Epithelial cell of esophagus (primary cell): ENCODE data around the gene TMEM81.

Source experiments
- DNase-seq: peaks from one replicate; pipeline ENCODE4 v3.0.0; 2010; ENCODE audit warnings: low read depth
- H3K4me3 ChIP-seq: 2 replicates; pipeline ENCODE4 v1.5.1; 2011; ENCODE audit warnings: mild to moderate bottlenecking, low read length, control low read depth
- CTCF ChIP-seq: IDR thresholded peaks from 2 replicates; pipeline ENCODE4 v1.5.1; 2011; ENCODE audit warnings: low read depth, mild to moderate bottlenecking, low read length, control low read depth, inconsistent platforms; ENCODE audit not compliant: insufficient read depth; ENCODE audit errors: missing control alignments

TMEM81 gene

DNA sequence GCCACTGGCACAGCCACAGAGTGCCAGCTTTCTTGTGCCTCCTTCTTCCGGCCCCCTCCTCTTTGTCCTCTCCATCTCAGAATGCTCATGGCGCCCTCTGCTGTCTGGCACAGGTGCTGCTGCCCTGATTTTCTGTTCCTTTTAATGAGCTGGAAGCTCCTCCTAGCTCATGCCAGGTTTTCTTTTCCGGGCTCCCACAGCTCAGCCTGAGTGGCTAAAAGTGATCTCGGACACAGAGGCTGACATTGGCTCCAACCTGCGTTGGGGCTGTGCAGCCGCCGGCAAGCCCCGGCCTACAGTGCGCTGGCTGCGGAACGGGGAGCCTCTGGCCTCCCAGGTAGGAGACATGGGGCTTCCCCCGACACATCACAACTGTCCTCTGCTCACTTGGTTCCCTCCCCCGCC, 22.6 kb downstream of the TMEM81 start:
- no peak overlapping the region for H3K4me3 ChIP-seq
- peak; percentile 59 for DNase-seq
- peak; percentile 92 for TF ChIP-seq CTCF

GRCh38 chr1:205061227-205061626, 23.0 kb downstream of the TMEM81 start:
- no peak for TF ChIP-seq CTCF
- no peak for DNase-seq
- H3K4me3 ChIP-seq, result no peak overlapping the region

- TF ChIP-seq CTCF, result no peak
- H3K4me3 ChIP-seq, result no peak overlapping the region
- no peak for DNase-seq
Observed at GRCh38 chr1:205060746-205061145, 23.5 kb downstream of the TMEM81 start.

DNA sequence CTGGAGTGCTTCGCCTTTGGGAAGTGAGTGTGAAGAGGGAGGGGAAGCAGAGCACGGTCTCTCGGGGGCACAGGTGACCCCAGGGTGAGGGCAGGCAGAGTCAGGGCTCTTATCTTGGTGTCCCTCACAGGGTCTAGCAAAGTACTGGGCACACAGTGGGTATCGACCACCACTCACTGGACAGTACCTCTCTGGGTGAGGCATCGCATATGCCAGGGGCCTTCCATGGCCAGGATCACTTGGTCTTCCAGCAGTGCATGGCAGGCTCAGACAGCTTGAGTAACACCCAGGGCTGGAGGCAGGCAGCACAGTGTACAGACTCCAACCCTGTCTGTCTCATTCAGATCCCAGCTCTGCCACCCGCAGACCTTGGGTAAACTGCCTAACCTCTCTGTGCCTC, 24.6 kb downstream of the TMEM81 start:
- H3K4me3 ChIP-seq, result no peak overlapping the region
- TF ChIP-seq CTCF, result no peak
- DNase-seq, result no peak

DNA sequence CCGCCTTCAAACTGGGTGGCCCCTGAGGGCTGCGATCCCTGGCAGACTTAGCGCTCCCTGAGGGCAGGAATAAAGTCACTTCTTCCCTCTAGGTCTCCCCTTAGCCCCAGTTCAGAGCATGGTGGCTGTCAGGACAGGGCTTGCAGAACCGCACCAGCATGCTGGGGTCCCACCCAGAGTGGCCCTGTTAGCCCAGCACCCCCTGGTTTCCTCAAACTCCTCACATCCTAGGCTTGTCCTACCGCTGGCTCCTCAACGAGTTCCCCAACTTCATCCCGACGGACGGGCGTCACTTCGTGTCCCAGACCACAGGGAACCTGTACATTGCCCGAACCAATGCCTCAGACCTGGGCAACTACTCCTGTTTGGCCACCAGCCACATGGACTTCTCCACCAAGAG, 25.4 kb downstream of the TMEM81 start:
- DNase-seq, result no peak
- no peak overlapping the region for H3K4me3 ChIP-seq

GRCh38 chr1:205057808-205058575, 26.3 kb downstream of the TMEM81 start:
- no peak for TF ChIP-seq CTCF
- no peak for DNase-seq

More for the DNA sequence above, 25.4 kb downstream of the TMEM81 start:
- no peak for TF ChIP-seq CTCF

DNA sequence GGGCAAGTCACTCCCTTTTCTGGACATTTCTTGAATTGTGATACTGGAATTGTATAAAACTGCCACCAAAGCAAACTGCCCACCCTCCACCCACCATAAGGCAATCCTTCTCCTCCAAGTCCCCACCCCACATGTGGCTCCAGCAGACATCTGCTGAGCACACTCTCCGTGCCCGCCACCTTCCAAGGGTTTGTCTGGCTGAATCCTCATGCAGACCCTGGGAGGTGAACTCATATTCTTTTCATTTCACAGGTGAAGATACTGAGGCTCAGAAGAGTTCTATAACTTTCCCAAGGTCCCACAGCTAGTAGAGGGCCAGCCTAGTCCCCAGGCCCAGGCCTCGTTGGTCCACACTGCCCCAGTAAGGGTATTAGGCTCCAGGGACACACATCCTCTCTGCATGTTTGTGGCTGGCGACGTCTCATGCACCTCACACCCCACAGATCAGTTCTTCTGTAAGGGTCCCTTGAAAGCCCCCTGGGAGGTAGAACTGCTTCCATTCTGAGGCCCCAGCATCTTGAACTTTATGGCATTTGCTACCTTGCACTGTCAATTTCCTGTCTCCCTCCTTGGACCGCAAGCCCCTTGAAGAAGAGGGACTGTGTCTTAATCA, 27.2 kb downstream of the TMEM81 start:
- TF ChIP-seq CTCF, result no peak
- no peak for DNase-seq
- no peak overlapping the region for H3K4me3 ChIP-seq

More at GRCh38 chr1:205057808-205058575, 26.3 kb downstream of the TMEM81 start:
- H3K4me3 ChIP-seq, result no peak overlapping the region
